Measurements from ENCODE around the gene N4BP2L2. TPM values are rescaled to one million over a fixed set of nuclear protein-coding genes. Genes with fewer than 3 reads are reported as not detected.

Gene N4BP2L2
- polyA plus RNA-seq, 2 donors: 30.7 to 37.5 TPM

DNA sequence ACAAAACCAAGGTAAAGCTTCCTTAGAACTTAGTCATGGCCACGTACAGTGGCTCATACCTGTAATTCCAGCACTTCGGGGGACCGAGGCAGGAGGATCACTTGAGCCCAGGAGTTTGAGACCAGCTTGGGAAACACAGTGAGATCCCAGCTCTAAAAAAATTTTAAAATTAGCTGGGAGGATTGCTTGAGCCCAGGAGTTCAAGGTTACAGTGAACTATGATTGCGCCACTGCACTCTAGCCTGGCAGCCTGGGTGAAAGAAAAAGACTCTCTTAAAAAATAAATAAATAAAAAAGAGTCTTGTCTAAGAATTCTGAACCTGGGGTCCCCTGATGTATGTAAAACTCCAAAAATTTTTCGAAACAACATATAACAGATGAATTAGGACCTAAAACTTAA, 34.9 kb downstream of the N4BP2L2 start:
- Histone ChIP-seq H3K27me3 (ENCODE audit: control insufficient read depth in 1 of 2, insufficient read depth in 2 of 2, low read length in 2 of 2) (no peaks in the 10 kb centered on the region), H3K36me3 (ENCODE audit: control insufficient read depth in 2 of 2, insufficient read depth in 2 of 2, low read length in 1 of 2) (no peaks in the 10 kb centered on the region), H3K27ac (ENCODE audit: low read depth in 2 of 2, low read length in 1 of 2) (no peak overlapping the region), H3K9me3 (ENCODE audit: control insufficient read depth in 2 of 2, insufficient read depth in 1 of 2, low read depth in 1 of 2, low read length in 1 of 2) (no peaks in the 10 kb centered on the region), H3K4me3 (ENCODE audit: low read depth in 1 of 2, low read length in 2 of 2) (no peak overlapping the region), H3K4me1 (ENCODE audit: control insufficient read depth in 2 of 2, insufficient read depth in 2 of 2, low read length in 1 of 2) (no peaks in the 10 kb centered on the region)
- 96 to 98% methylated on average over 5 of the region's 5 CpGs for WGBS, 2 donors

DNA sequence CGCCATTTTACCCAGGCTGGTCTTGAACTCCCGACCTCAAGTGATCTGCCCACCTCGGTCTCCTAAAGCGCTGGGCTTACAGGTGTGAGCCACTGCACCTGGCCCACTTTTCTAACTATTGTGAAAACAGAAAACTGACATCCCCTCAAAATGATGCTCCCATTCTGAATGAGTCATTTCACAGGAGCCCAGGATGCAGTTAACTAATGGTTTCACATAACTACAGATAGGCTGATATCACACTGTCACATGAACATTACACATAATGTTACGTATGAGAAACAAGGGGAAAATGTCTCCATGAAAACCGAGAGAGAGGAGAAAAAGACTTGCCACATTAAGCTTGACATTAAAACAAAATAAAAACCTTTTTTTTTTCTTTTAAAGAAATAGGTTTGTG, 37.5 kb downstream of the N4BP2L2 start:
- Histone ChIP-seq H3K4me3 (ENCODE audit: low read depth in 1 of 2, low read length in 2 of 2) (no peak overlapping the region), H3K4me1 (ENCODE audit: control insufficient read depth in 2 of 2, insufficient read depth in 2 of 2, low read length in 1 of 2) (no peaks in the 10 kb centered on the region), H3K27me3 (ENCODE audit: control insufficient read depth in 1 of 2, insufficient read depth in 2 of 2, low read length in 2 of 2) (no peaks in the 10 kb centered on the region), H3K9me3 (ENCODE audit: control insufficient read depth in 2 of 2, insufficient read depth in 1 of 2, low read depth in 1 of 2, low read length in 1 of 2) (no peaks in the 10 kb centered on the region), H3K36me3 (ENCODE audit: control insufficient read depth in 2 of 2, insufficient read depth in 2 of 2, low read length in 1 of 2) (no peaks in the 10 kb centered on the region), H3K27ac (ENCODE audit: low read depth in 2 of 2, low read length in 1 of 2) (no peak overlapping the region)
- 94 to 95% methylated on average over 6 of the region's 6 CpGs for WGBS, 2 donors

DNA sequence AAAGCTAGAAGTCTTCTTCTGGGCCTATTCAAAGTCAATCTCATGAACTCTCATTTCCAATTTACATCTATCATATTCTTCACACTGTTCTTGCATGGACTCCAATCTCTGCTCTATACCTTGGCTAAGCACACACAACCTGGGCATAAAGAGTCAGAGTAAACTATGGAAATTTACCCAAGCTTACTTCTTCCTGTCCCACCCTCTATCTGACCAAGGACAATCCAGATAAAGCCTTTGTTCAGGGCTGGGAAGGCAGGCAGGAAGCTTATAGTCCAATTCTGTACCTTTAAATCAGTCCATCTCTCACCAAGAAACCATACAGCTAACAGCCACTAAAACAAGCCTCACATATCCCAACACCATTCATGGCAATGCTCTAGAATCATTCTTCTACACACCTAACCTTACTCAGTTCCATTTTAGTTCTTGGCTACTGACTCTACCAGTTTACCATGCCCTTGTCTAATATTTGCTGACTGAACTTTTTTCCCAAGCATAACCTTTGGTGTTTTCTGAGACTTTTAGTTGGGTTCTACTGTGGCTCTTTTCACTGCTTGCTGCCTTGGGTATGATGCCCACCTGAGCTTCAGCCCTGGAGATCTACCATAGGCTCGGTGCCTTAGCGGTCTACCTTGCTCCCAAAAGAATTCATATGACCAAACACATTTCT, 38.9 kb downstream of the N4BP2L2 start:
- 96 to 99% methylated on average over 2 of the region's 2 CpGs for WGBS, 2 donors
- no peak overlapping the region for H3K4me3 ChIP-seq (ENCODE audit: low read depth in 1 of 2, low read length in 2 of 2)
- H3K36me3 ChIP-seq (ENCODE audit: control insufficient read depth in 2 of 2, insufficient read depth in 2 of 2, low read length in 1 of 2): no peaks in the 10 kb centered on the region
- H3K4me1 ChIP-seq (ENCODE audit: control insufficient read depth in 2 of 2, insufficient read depth in 2 of 2, low read length in 1 of 2): no peaks in the 10 kb centered on the region
- no peak overlapping the region for H3K27ac ChIP-seq (ENCODE audit: low read depth in 2 of 2, low read length in 1 of 2)
- H3K9me3 ChIP-seq (ENCODE audit: control insufficient read depth in 2 of 2, insufficient read depth in 1 of 2, low read depth in 1 of 2, low read length in 1 of 2): no peaks in the 10 kb centered on the region
- no peaks in the 10 kb centered on the region for H3K27me3 ChIP-seq (ENCODE audit: control insufficient read depth in 1 of 2, insufficient read depth in 2 of 2, low read length in 2 of 2)

- Histone ChIP-seq H3K36me3 (ENCODE audit: control insufficient read depth in 2 of 2, insufficient read depth in 2 of 2, low read length in 1 of 2) (no peaks in the 10 kb centered on the region), H3K9me3 (ENCODE audit: control insufficient read depth in 2 of 2, insufficient read depth in 1 of 2, low read depth in 1 of 2, low read length in 1 of 2) (no peaks in the 10 kb centered on the region), H3K27ac (ENCODE audit: low read depth in 2 of 2, low read length in 1 of 2) (no peak overlapping the region), H3K27me3 (ENCODE audit: control insufficient read depth in 1 of 2, insufficient read depth in 2 of 2, low read length in 2 of 2) (no peaks in the 10 kb centered on the region), H3K4me3 (ENCODE audit: low read depth in 1 of 2, low read length in 2 of 2) (no peak overlapping the region), H3K4me1 (ENCODE audit: control insufficient read depth in 2 of 2, insufficient read depth in 2 of 2, low read length in 1 of 2) (no peaks in the 10 kb centered on the region)
- WGBS, 2 donors: 54 to 56% methylated on average over 1 of the region's 1 CpG
Observed at GRCh38 chr13:32497589-32497988, 41.0 kb downstream of the N4BP2L2 start.

- no peaks in the 10 kb centered on the region for H3K36me3 ChIP-seq (ENCODE audit: control insufficient read depth in 2 of 2, insufficient read depth in 2 of 2, low read length in 1 of 2)
- H3K9me3 ChIP-seq (ENCODE audit: control insufficient read depth in 2 of 2, insufficient read depth in 1 of 2, low read depth in 1 of 2, low read length in 1 of 2): no peaks in the 10 kb centered on the region
- 24 to 26% methylated on average over 1 of the region's 1 CpG for WGBS, 2 donors
- no peak overlapping the region for H3K4me3 ChIP-seq (ENCODE audit: low read depth in 1 of 2, low read length in 2 of 2)
- no peaks in the 10 kb centered on the region for H3K4me1 ChIP-seq (ENCODE audit: control insufficient read depth in 2 of 2, insufficient read depth in 2 of 2, low read length in 1 of 2)
- no peak overlapping the region for H3K27ac ChIP-seq (ENCODE audit: low read depth in 2 of 2, low read length in 1 of 2)
- no peaks in the 10 kb centered on the region for H3K27me3 ChIP-seq (ENCODE audit: control insufficient read depth in 1 of 2, insufficient read depth in 2 of 2, low read length in 2 of 2)
Observed at GRCh38 chr13:32496599-32497160, 41.9 kb downstream of the N4BP2L2 start.

GRCh38 chr13:32495841-32496240, 42.8 kb downstream of the N4BP2L2 start:
- WGBS, 2 donors: 93 to 96% methylated on average over 4 of the region's 4 CpGs
- Histone ChIP-seq H3K27ac (ENCODE audit: low read depth in 2 of 2, low read length in 1 of 2) (no peak overlapping the region), H3K4me3 (ENCODE audit: low read depth in 1 of 2, low read length in 2 of 2) (no peak overlapping the region), H3K9me3 (ENCODE audit: control insufficient read depth in 2 of 2, insufficient read depth in 1 of 2, low read depth in 1 of 2, low read length in 1 of 2) (no peaks in the 10 kb centered on the region), H3K27me3 (ENCODE audit: control insufficient read depth in 1 of 2, insufficient read depth in 2 of 2, low read length in 2 of 2) (no peaks in the 10 kb centered on the region), H3K4me1 (ENCODE audit: control insufficient read depth in 2 of 2, insufficient read depth in 2 of 2, low read length in 1 of 2) (no peaks in the 10 kb centered on the region), H3K36me3 (ENCODE audit: control insufficient read depth in 2 of 2, insufficient read depth in 2 of 2, low read length in 1 of 2) (no peaks in the 10 kb centered on the region)

DNA sequence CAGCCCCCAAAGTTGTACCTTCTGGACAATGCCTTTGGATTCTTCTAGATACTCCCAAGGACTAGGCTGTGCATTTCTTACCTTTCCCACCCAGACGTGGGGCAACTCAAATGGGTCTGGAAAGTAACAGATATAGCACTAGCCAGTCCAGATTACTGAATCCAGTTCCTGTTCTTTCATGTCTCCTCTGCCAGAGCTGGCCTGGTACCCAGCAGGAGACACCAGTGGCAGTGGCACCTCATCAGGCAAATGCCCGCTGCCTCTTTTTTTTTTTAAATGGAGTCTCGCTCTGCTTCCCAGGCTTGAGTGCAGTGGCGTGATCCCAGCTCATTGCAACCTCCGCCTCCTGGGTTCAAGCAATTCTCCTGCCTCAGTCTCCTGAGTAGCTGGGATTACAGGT, 43.2 kb downstream of the N4BP2L2 start:
- H3K27me3 ChIP-seq (ENCODE audit: control insufficient read depth in 1 of 2, insufficient read depth in 2 of 2, low read length in 2 of 2): no peaks in the 10 kb centered on the region
- no peaks in the 10 kb centered on the region for H3K4me1 ChIP-seq (ENCODE audit: control insufficient read depth in 2 of 2, insufficient read depth in 2 of 2, low read length in 1 of 2)
- no peaks in the 10 kb centered on the region for H3K36me3 ChIP-seq (ENCODE audit: control insufficient read depth in 2 of 2, insufficient read depth in 2 of 2, low read length in 1 of 2)
- no peaks in the 10 kb centered on the region for H3K9me3 ChIP-seq (ENCODE audit: control insufficient read depth in 2 of 2, insufficient read depth in 1 of 2, low read depth in 1 of 2, low read length in 1 of 2)
- H3K4me3 ChIP-seq (ENCODE audit: low read depth in 1 of 2, low read length in 2 of 2): no peak overlapping the region
- 88 to 90% methylated on average over 5 of the region's 5 CpGs for WGBS, 2 donors
- no peak overlapping the region for H3K27ac ChIP-seq (ENCODE audit: low read depth in 2 of 2, low read length in 1 of 2)

GRCh38 chr13:32491028-32491427, 47.6 kb downstream of the N4BP2L2 start:
- no peaks in the 10 kb centered on the region for H3K36me3 ChIP-seq (ENCODE audit: control insufficient read depth in 2 of 2, insufficient read depth in 2 of 2, low read length in 1 of 2)
- H3K27me3 ChIP-seq (ENCODE audit: control insufficient read depth in 1 of 2, insufficient read depth in 2 of 2, low read length in 2 of 2): no peaks in the 10 kb centered on the region
- 97 to 98% methylated on average over 1 of the region's 1 CpG for WGBS, 2 donors
- no peak overlapping the region for H3K4me3 ChIP-seq (ENCODE audit: low read depth in 1 of 2, low read length in 2 of 2)
- H3K27ac ChIP-seq (ENCODE audit: low read depth in 2 of 2, low read length in 1 of 2): no peak overlapping the region
- H3K9me3 ChIP-seq (ENCODE audit: control insufficient read depth in 2 of 2, insufficient read depth in 1 of 2, low read depth in 1 of 2, low read length in 1 of 2): no peaks in the 10 kb centered on the region
- no peaks in the 10 kb centered on the region for H3K4me1 ChIP-seq (ENCODE audit: control insufficient read depth in 2 of 2, insufficient read depth in 2 of 2, low read length in 1 of 2)

GRCh38 chr13:32476892-32477291, 61.7 kb downstream of the N4BP2L2 start:
- no peak overlapping the region for H3K27ac ChIP-seq (ENCODE audit: low read depth in 2 of 2, low read length in 1 of 2)
- no peak overlapping the region for H3K4me3 ChIP-seq (ENCODE audit: low read depth in 1 of 2, low read length in 2 of 2)
- H3K4me1 ChIP-seq (ENCODE audit: control insufficient read depth in 2 of 2, insufficient read depth in 2 of 2, low read length in 1 of 2): no peaks in the 10 kb centered on the region
- no peaks in the 10 kb centered on the region for H3K9me3 ChIP-seq (ENCODE audit: control insufficient read depth in 2 of 2, insufficient read depth in 1 of 2, low read depth in 1 of 2, low read length in 1 of 2)
- peaks cover 0 to 2% of the 10 kb centered on the region in 2 donors for H3K36me3 ChIP-seq (ENCODE audit: control insufficient read depth in 2 of 2, insufficient read depth in 2 of 2, low read length in 1 of 2)
- no peaks in the 10 kb centered on the region for H3K27me3 ChIP-seq (ENCODE audit: control insufficient read depth in 1 of 2, insufficient read depth in 2 of 2, low read length in 2 of 2)
- WGBS, 2 donors: 90 to 92% methylated on average over 5 of the region's 5 CpGs

Measured in esophagus (tissue), 2 donors.